Testis (tissue), 2 donors: Measurements from ENCODE around the gene ADGRD1.

Experiments used
- CTCF ChIP-seq, 3 experiments: fragments of 450-650 bp in 2 of 3; fragments of 200-600 bp in 1 of 3; sonication (generic) in 1 of 3; IDR thresholded peaks; one replicate each; pipeline ENCODE4 v1.5.1; 2016 to 2019; ENCODE audit warnings: antibody characterized with exemption in 3 of 3, mild to moderate bottlenecking in 2 of 3, moderate library complexity in 1 of 3
- POLR2A ChIP-seq: fragments of 450-650 bp; IDR thresholded peaks from one replicate; pipeline ENCODE4 v1.6.1; 2017; ENCODE audit warnings: antibody characterized with exemption, mild to moderate bottlenecking, moderate library complexity

GRCh38 chr12:130945786-130946492 lies 7.8 kb upstream of the ADGRD1 start:
- TF ChIP-seq POLR2A, result no peak
- TF ChIP-seq CTCF (IDR thresholded peaks at IDR 0.05), result no peak
